ENCODE measurements around the gene RBM20. TPM values are rescaled to one million over a fixed set of nuclear protein-coding genes. Genes with fewer than 3 reads are reported as not detected.

RBM20 gene
- polyA plus RNA-seq, 1 donor (not counting 4 experiments of a cell fraction or from before 2014, with no cell fraction given): 0.01 TPM

DNA sequence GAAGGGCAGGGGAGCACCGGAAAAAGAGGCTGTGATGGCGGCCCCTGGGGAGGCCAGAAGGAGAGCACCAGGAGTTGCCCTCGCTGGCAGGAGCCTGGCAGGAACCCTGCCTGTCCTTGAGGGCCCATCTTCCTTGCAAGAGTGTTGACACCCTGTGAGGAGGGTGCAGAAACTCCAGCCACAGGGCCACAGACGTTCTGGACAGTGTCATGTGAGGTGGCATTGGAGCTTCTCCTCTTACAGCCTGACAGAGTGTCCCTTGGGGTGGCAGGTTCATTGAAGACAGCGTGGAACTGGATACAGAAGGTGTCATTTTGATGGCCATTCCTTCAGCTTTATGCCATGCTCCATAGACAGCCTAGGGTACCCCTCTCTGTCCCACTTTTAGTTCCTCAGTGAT, 54.2 kb downstream of the RBM20 start:
- no peaks in the 10 kb centered on the region for H3K79me2 ChIP-seq (ENCODE audit: control insufficient read depth, insufficient read depth, low read length)
- no peak overlapping the region for H3K9ac ChIP-seq (ENCODE audit: control insufficient read depth, extremely low read depth, insufficient read depth, low read length)
- no peak overlapping the region for H3K27ac ChIP-seq (ENCODE audit: control insufficient read depth, insufficient read depth, low read length)
- FAIRE-seq (no peak), DNase-seq (ENCODE audit: low read depth, low spot score) (no peak)
- no peaks in the 10 kb centered on the region for H4K20me1 ChIP-seq (ENCODE audit: control insufficient read depth, extremely low read depth, insufficient read depth, low read length)
- no peaks in the 10 kb centered on the region for H3K9me1 ChIP-seq (ENCODE audit: control insufficient read depth, extremely low read depth, insufficient read depth, low read length)
- no peaks in the 10 kb centered on the region for H3K4me1 ChIP-seq (ENCODE audit: control insufficient read depth, extremely low read depth, insufficient read depth, low read length)
- dilution Hi-C loops (cut with MboI; ENCODE audit: extremely low pct_ligation_motif_present, low sequenced_read_pairs): no loop called here
- H3K36me3 ChIP-seq (ENCODE audit: control insufficient read depth in 2 of 2, extremely low read depth in 1 of 2, insufficient read depth in 2 of 2, low read length in 2 of 2): no peaks in the 10 kb centered on the region
- TF ChIP-seq EZH2 (IDR thresholded peaks at IDR 0.05; ENCODE audit: low read length): no peak
- TF ChIP-seq, protein P1, sequence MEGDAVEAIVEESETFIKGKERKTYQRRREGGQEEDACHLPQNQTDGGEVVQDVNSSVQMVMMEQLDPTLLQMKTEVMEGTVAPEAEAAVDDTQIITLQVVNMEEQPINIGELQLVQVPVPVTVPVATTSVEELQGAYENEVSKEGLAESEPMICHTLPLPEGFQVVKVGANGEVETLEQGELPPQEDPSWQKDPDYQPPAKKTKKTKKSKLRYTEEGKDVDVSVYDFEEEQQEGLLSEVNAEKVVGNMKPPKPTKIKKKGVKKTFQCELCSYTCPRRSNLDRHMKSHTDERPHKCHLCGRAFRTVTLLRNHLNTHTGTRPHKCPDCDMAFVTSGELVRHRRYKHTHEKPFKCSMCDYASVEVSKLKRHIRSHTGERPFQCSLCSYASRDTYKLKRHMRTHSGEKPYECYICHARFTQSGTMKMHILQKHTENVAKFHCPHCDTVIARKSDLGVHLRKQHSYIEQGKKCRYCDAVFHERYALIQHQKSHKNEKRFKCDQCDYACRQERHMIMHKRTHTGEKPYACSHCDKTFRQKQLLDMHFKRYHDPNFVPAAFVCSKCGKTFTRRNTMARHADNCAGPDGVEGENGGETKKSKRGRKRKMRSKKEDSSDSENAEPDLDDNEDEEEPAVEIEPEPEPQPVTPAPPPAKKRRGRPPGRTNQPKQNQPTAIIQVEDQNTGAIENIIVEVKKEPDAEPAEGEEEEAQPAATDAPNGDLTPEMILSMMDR (optimal IDR thresholded peaks at IDR 0.05 in 1 of 3, IDR thresholded peaks at IDR 0.05 in 1 of 3, conservative IDR thresholded peaks at IDR 0.05 in 1 of 3; ENCODE audit: extremely low read depth in 1 of 3, insufficient read depth in 2 of 3, low read length in 3 of 3): no peak
- H2AFZ ChIP-seq (ENCODE audit: control insufficient read depth, low read length): no peak overlapping the region
- H3K4me2 ChIP-seq (ENCODE audit: control insufficient read depth, extremely low read depth, insufficient read depth, low read depth, low read length): no peak overlapping the region
- no peaks in the 10 kb centered on the region for H3K9me3 ChIP-seq (ENCODE audit: control insufficient read depth, low read depth, low read length)
- H3K4me3 ChIP-seq (ENCODE audit: control insufficient read depth in 2 of 3, extremely low read depth in 1 of 3, insufficient read depth in 2 of 3, low read depth in 1 of 3, low read length in 3 of 3): no peak overlapping the region
- no peaks in the 10 kb centered on the region for H3K27me3 ChIP-seq (ENCODE audit: control insufficient read depth, extremely low read depth, insufficient read depth, low read length)

DNA sequence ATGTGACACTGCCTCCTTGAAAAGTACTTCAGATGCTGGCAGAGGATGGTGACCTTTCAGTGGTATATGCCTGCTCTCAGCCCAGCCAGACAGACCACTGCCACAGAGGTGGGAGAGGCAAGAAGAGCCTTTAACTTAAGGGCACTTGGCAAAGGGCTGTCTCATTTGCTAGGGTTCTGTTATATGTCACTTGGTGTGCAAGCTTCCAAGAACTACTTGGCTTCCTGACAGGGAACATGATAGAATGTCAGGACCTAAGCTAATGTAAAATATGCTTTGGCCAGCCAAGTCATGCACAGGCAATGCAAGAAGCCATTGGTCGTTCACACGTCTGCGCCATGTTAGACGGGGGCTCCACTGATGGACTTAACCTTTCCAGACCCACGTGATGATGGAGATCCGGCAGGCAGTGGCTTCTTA, 54.7 kb downstream of the RBM20 start:
- H3K4me2 ChIP-seq (ENCODE audit: control insufficient read depth, extremely low read depth, insufficient read depth, low read depth, low read length): no peak overlapping the region
- dilution Hi-C loops (cut with MboI; ENCODE audit: extremely low pct_ligation_motif_present, low sequenced_read_pairs): no loop called here
- H3K27ac ChIP-seq (ENCODE audit: control insufficient read depth, insufficient read depth, low read length): no peak overlapping the region
- no peak for FAIRE-seq
- TF ChIP-seq EZH2 (IDR thresholded peaks at IDR 0.05; ENCODE audit: low read length): no peak
- TF ChIP-seq, protein P1 (optimal IDR thresholded peaks at IDR 0.05 in 1 of 3, IDR thresholded peaks at IDR 0.05 in 1 of 3, conservative IDR thresholded peaks at IDR 0.05 in 1 of 3; ENCODE audit: extremely low read depth in 1 of 3, insufficient read depth in 2 of 3, low read length in 3 of 3): no peak
- H4K20me1 ChIP-seq (ENCODE audit: control insufficient read depth, extremely low read depth, insufficient read depth, low read length): no peaks in the 10 kb centered on the region
- DNase-seq (ENCODE audit: low read depth, low spot score): no peak
- no peaks in the 10 kb centered on the region for H3K9me1 ChIP-seq (ENCODE audit: control insufficient read depth, extremely low read depth, insufficient read depth, low read length)
- no peaks in the 10 kb centered on the region for H3K4me1 ChIP-seq (ENCODE audit: control insufficient read depth, extremely low read depth, insufficient read depth, low read length)
- H3K9me3 ChIP-seq (ENCODE audit: control insufficient read depth, low read depth, low read length): no peaks in the 10 kb centered on the region
- H3K27me3 ChIP-seq (ENCODE audit: control insufficient read depth, extremely low read depth, insufficient read depth, low read length): no peaks in the 10 kb centered on the region
- H2AFZ ChIP-seq (ENCODE audit: control insufficient read depth, low read length): no peak overlapping the region
- no peaks in the 10 kb centered on the region for H3K79me2 ChIP-seq (ENCODE audit: control insufficient read depth, insufficient read depth, low read length)
- no peak overlapping the region for H3K9ac ChIP-seq (ENCODE audit: control insufficient read depth, extremely low read depth, insufficient read depth, low read length)
- no peak overlapping the region for H3K4me3 ChIP-seq (ENCODE audit: control insufficient read depth in 2 of 3, extremely low read depth in 1 of 3, insufficient read depth in 2 of 3, low read depth in 1 of 3, low read length in 3 of 3)
- H3K36me3 ChIP-seq (ENCODE audit: control insufficient read depth in 2 of 2, extremely low read depth in 1 of 2, insufficient read depth in 2 of 2, low read length in 2 of 2): no peaks in the 10 kb centered on the region

Measured in keratinocyte (primary cell).